GM13977 (cell line): ENCODE data around the gene TMEM63A.

Experiments used
- DNase-seq: peaks from one replicate; pipeline ENCODE4 v3.0.0; 2012; ENCODE audit warnings: low spot score
- CTCF ChIP-seq: IDR thresholded peaks from 2 replicates; pipeline ENCODE4 v1.5.1; 2012; ENCODE audit warnings: mild to moderate bottlenecking, control low read depth; ENCODE audit not compliant: insufficient read depth; ENCODE audit errors: extremely low read depth, missing control alignments
- in situ Hi-C: fragments of 300-500 bp; cut with MboI; formaldehyde crosslinking; loops from one replicate; pipeline ENCODE4 v1.12.0; 2022; ENCODE audit warnings: low sequenced_read_pairs, low pct_unique_long_range_greater_than_20kb, mixed read lengths, inconsistent platforms; ENCODE audit not compliant: unreplicated experiment

The TMEM63A gene

GRCh38 chr1:225923692-225924555 is 41.7 kb upstream of the TMEM63A start, which contains the start of gene PYCR2:
Gene PYCR2, minus strand, starts transcription at chr1:225924250. Its CDS starts 140 bp downstream, at chr1:225924110.
- peak; percentile 100 for DNase-seq

GRCh38 chr1:225923381-225923691 is 41.2 kb upstream of the TMEM63A start:
- no peak for DNase-seq
- in situ Hi-C loops: no loop called here
- TF ChIP-seq CTCF: no peak

More at GRCh38 chr1:225923692-225924555, 41.7 kb upstream of the TMEM63A start, which contains the start of gene PYCR2:
- in situ Hi-C loops: no loop called here
- no peak for TF ChIP-seq CTCF

- DNase-seq: no peak
- TF ChIP-seq CTCF: no peak
- in situ Hi-C loops: no loop called here
Measured at GRCh38 chr1:225921734-225922709, 39.8 kb upstream of the TMEM63A start.

- no peak for TF ChIP-seq CTCF
- in situ Hi-C loops: no loop called here
- no peak for DNase-seq
Measured at GRCh38 chr1:225919906-225920305, 37.7 kb upstream of the TMEM63A start.

GRCh38 chr1:225918280-225918679 is 36.1 kb upstream of the TMEM63A start:
- in situ Hi-C loops: no loop called here
- no peak for DNase-seq
- TF ChIP-seq CTCF: no peak

GRCh38 chr1:225917536-225917935 is 35.4 kb upstream of the TMEM63A start:
- in situ Hi-C loops: no loop called here
- DNase-seq: no peak
- TF ChIP-seq CTCF: no peak
